Fibroblast of gingiva (primary cell): ENCODE data around the gene SLC6A4.
"Not testable (repeated sequence)": the region's sequence is repeated elsewhere in the genome, so short reads cannot be mapped to it uniquely, and the experiment has no call there.

Experiments used
- DNase-seq: peaks from one replicate; pipeline ENCODE4 v3.0.0-alpha.2; 2011; ENCODE audit warnings: low read depth

Gene SLC6A4

DNA sequence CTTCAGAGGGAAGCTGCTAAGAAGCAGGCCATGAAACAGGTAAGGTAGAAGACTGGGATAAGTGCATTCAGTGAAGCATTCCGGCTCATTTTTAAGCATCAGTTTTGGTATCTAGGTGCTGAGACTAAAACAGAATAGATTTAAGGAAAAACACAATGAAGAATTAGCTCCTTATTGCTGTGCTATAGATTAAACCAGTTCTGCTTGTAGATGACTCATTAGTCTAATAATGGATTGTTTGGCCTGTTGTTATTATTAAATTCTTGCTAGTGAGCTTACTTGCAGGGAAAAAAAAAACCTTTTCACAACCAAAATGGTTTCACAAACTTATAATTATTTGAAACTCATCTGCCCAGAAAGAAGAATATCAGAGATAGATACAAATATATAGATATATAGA is 62.9 kb downstream of the SLC6A4 start:
- DNase-seq = no peak

DNA sequence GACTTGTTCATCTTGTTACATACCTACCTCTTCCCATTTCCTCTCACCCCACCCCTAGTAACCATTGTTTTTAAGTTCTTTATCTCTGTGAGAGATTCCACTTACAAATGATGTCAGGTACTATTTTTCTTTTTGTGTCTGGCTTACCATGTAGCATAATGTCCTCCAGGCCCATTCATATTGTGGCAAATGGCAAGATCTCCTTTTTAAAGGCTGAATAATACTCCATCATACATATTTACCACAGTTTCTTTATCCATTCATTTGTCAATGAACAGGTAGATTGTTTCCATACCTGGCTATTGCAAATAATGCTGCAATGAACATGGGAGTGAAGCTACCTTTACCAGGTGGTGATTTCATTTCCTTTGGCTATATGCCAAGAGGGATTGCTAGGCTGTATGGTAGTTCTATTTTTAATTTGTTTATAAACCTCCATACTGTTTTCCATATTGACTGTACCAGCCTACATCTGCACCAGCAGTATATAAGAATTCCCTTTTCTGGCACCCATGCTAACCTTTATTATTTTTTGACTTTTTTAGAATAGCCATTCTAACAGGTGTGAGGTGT is 65.0 kb downstream of the SLC6A4 start:
- DNase-seq = no peak

DNA sequence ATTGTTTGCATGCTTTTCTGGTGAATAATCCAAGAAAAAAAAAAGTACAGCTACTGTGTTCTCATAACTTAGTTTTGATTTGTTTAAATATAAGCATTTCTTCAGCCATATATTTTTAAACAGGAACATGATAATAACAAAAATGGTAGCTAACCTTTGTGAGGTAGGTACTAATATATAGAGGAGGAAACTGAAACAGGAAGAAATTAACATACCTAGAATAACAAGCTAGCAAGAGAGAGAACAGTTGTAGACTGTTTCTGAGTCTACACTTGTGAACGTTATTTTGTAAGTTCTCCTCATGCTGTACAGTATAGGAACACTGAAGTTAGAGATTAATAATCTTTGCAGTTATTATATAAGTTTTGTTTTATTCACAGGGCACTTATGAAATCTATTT is 69.5 kb downstream of the SLC6A4 start:
- no peak for DNase-seq

DNA sequence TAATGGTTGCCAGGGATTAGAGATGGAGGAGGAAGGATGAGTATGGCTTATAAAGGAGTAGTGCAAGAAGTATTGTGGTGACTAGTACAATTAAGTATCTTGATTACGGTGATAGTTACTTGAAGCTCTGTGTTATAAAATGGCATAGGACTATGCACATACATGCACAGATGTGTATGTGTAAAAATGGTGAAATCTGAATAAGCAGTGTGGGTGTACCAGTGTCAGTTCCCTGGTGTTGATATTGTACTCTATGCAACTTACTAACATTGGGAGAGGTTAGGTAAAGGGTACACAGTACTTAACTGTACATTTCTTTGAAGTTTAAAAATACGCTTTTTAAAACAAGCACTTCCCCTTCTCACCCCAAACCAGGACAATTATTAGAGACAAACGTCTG is 70.3 kb downstream of the SLC6A4 start:
- DNase-seq = no peak

DNA sequence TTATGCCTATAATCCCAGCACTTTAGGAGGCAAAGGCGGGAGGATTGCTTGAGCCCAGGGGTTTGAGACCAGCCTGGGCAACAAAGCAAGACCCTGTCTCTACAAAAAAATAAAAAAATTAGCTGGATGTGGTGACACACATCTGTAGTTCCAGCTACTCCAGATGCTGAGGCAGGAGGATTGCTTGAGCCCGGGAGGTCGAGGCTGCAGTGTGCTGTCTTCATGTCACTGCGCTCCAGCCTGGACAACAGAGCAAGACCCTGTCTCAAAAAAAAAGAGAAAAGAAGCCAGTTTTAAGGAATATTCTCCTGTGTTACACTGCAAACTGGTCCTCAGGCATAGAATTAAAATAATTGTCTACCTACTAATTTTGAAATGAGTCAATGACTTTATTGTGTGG is 71.0 kb downstream of the SLC6A4 start:
- no peak for DNase-seq

DNA sequence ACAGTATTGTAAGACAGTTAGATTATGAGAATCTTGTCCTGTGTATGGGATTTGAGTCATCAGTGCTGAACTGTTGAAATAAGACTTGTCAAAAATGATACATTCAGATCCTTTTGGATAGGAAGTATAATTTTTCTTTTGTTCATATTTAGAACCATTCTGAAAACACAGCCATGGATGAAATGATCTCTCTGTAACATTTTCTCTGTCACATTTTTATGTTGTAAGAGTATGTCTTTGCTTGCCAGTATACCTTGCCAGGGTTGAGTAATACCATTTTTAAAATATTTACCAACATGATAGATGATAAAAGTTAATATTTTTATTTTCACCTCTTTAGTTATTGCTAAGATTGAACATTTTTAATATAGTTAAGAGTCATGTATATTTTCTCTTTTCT is 73.9 kb downstream of the SLC6A4 start:
- DNase-seq = peak; percentile 15

DNA sequence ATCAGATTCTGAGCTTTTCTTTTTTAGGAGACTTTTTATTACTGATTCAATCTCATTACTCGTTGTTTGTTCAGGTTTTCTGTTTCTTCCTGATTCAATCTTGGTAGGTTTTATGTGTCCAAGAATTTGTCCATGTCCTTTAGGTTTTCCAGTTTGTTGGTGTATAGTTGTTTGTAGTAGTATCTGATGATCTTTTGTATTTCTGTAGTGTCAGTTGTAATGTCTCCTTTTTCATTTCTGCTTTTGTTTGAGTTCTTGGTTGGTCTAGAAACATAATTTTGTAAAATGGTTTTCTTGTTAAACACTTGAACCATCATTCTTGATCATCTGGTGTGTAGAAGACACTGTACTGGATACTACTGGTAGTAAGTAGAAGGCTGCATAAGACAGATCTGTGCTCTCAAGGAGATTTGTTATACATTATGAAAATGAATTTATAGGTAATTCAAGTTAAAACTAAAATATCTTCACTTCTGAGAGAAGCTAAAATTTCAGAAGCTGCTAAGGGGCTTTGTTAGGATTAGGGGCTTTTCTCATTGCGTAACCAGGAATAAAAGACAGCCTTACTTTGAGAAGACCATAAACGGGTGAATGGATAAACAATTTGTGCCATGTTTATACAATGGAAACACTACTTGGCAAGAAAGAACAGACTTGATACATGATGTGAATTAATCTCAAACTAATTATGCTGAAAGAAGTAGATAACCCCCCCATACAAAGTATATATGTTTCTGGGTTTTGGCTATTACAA is 74.9 kb downstream of the SLC6A4 start:
- DNase-seq = no peak

DNA sequence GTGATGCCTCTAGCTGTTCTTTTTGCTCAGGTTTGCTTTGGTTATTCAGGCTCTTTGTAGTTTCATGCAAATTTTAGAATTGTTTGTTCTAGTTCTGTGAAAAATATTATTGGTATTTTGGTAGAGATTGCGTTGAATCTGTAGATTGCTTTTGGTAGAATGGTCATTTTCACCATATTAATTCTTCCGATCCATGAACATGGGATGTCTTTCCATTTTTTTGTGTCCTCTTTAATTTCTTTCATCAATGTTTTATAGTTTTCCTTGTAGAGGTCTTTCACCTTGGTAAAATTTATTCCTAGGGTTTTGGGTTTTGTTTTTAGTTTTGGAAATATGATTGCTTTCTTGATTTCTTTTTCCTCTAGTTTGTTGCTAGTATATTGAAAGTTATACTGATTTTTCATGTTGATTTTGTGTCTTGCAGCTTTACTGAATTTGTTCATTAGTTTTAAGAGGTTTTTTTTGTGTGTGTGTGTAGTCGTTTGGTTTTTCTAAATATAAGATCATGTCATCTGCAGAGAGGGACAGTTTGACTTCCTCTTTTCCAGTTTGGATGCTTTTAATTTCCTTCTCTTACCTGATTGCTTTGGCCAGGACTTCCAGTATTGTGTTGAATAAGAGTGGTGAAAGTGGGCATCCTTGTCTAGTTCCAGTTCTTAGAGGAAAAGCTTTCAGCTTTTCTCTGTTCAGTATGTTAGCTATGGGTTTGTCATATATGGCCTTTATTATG is 76.4 kb downstream of the SLC6A4 start:
- DNase-seq = no peak

DNA sequence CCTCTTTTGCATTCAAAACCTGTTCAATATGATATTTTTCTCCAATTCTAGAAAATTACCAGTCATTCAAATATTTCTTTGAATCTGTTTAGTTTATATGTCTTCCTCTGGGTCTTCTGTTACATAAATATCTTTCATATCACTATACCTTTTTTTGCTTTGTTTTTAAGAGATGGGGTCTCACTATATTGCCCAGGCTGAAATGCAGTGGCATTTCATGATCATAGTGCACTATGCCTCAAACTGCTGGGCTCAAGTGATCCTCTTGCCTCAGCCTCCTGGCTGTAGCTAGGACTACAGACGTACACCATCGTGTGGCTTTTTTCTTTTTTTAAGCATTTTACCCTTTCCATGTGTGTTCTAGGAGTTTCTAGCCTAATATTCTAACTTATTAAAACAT is 80.1 kb downstream of the SLC6A4 start:
- no peak for DNase-seq

DNA sequence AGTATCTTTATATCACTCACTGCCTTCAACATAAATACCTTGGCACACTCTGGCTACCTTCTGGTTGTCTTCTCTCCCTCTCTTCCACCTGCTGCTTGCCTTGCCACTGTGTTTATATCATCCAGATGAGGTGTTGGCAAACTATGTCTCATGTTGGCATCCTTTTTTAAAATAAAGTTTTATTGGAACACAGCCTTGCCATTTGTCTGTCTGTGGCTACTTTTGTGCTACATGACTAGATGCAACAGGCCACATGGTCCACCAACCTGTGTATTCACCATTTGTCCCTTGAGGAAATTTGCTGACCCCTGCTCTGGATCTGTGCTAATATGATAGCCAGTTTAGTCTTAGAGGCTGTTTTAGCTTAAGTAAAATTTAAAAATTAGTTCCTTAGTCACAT is 82.0 kb downstream of the SLC6A4 start:
- no peak for DNase-seq

DNA sequence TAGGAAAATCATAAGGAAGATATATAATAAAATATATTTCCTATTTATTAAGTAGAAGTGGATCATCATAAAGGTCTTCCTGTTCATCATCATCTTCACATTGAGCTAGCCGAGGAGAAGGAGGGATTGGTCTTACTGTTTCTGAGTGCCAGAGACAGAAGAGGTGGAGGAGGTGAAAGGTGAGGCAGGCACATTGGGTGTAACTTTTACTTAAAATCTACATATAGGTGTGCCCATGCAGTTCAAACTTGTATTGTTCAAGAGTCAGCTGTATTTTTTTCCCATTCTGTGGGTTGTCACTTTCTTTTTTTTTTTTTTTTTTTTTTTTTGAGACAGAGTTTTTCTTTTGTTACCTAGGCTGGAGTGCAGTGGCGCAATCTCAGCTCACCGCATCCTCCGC is 84.0 kb downstream of the SLC6A4 start:
- DNase-seq = no peak

DNA sequence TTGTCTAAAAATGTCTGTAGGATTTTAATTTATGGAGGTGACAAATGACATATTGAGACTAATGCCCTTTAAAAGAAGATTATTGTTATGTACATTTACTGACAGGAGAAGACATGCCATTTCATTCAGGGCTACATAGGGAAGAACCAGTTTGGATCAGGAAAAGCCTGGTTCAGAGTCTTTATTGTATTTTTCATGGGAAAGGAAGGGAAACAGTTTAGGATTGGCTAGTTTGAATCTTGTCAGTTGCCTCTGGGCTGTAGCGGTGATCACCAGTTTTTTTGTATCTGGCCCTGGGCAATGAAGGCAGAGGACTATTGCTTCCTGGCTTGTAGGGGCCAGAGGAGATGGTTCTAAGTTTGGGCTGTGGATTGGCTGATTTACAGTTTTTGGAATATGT is 87.1 kb downstream of the SLC6A4 start:
- DNase-seq = no peak

DNA sequence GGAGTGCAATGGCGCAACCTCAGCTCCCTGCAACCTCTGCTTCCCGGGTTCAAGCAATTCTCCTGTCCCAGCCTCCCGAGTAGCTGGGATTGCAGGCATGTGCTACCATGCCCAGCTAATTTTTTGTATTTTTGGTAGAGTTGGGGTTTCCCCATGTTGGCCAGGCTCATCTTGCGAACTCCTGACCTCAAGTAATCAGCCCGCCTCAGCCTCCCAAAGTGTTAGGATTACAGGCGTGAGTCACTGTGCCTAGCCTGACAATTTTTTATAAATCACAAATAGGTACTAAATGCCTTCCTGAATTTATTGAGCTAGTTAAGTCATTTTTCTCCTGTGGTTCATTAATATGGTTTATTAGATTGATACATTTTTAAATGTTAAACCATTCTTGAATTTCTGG is 87.6 kb downstream of the SLC6A4 start:
- not testable (repeated sequence) for DNase-seq
